ENCODE results near the gene MAP3K14.

GRCh38 chr17:45262516-45263476, 54.0 kb downstream of the MAP3K14 start:
- no peak for TF ChIP-seq CTCF (IDR thresholded peaks at IDR 0.05)
- TF ChIP-seq POLR2A (IDR thresholded peaks at IDR 0.05): no peak
- TF ChIP-seq EP300 (IDR thresholded peaks at IDR 0.05): no peak

All from ovary (tissue), 3 donors.